NT2/D1 (cell line): ENCODE measurements around the gene DYNC1LI2.

Experiments
- SUZ12 ChIP-seq: IDR thresholded peaks from 2 replicates; pipeline ENCODE4 v1.6.1; 2011; ENCODE audit not compliant: insufficient read length, insufficient read depth; ENCODE audit errors: extremely low read depth
- YY1 ChIP-seq: IDR thresholded peaks from 2 replicates; pipeline ENCODE4 v1.6.1; 2011; ENCODE audit not compliant: insufficient read length, insufficient read depth
- ZNF274 ChIP-seq: IDR thresholded peaks from 2 replicates; pipeline ENCODE4 v1.6.1; 2011; ENCODE audit warnings: mild to moderate bottlenecking, low read depth, low read length

DNA sequence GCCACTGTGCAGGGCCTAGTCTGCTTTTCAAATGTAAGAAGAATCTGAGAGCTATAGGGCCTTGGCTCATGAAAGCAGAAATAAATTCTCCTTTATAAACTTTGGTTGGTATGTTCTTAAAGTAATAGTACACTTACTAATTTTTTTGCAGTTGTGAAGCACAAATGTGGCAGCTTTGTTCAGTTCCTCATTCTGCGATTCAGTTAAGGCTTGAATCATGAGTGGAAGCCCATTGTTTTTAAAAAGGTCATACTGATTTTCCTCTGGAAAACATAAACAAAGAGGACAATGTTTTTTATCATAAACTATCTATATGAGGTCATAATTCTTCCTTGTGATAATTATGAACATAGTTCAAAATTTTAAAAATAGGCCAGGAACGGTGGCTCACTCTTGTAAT is 23.6 kb upstream of the DYNC1LI2 start:
- TF ChIP-seq YY1 = no peak
- no peak for TF ChIP-seq ZNF274
- no peak for TF ChIP-seq SUZ12
